Measurements from ENCODE around the gene ULK2. TPM values are rescaled to one million over a fixed set of nuclear protein-coding genes. Genes with fewer than 3 reads are reported as not detected.

ULK2 gene
- total RNA-seq, 1 experiment from 2014 or later = 22.8 TPM

DNA sequence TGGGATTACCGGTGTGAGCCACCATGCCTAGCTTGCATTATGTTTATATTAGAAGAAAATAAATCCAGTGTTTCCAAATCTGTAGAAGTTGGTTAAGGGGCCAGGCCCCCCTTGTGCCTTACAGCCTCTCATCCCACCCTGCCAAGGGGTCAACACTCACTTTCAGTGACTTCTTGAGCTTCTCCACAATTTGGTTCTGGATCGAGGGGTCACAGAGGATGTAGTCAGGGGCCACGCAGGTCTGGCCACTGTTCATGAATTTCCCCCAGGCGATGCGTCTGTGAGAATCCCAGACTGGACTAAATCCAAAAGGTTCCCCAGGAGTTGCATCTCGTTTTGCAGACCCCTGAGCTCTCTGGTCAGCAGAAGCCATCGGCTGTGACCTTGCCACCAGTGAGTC, 126.8 kb downstream of the ULK2 start:
- Histone ChIP-seq H3K27ac (ENCODE audit: low read length) (no peak overlapping the region), H3K27me3 (ENCODE audit: control insufficient read depth, insufficient read depth, low read length) (no peaks in the 10 kb centered on the region), H3K4me3 (ENCODE audit: low read depth in 2 of 2, low read length in 2 of 2) (no peak overlapping the region), H3K36me3 (ENCODE audit: control insufficient read depth, insufficient read depth, low read length) (no peaks in the 10 kb centered on the region), H3K4me1 (ENCODE audit: control insufficient read depth, insufficient read depth, low read length) (no peaks in the 10 kb centered on the region), H3K9me3 (ENCODE audit: control insufficient read depth, insufficient read depth, low read depth, low read length) (no peaks in the 10 kb centered on the region)
- no peak for DNase-seq (ENCODE audit: low read depth, low spot score)
- intact Hi-C loops (cut with micrococcal nuclease; ENCODE audit: unreplicated experiment) (no loop called here), in situ Hi-C loops (cut with HindIII; ENCODE audit: low pct_unique_long_range_greater_than_20kb, low sequenced_read_pairs) (no loop called here)
- ChIA-PET POLR2A (no interaction called here), CTCF (interaction anchor here (0.6 kb wide), 1 partner anchor 25 kb away, joined by 4 read pairs; no protein-coding TSS in a partner anchor)
- TF ChIP-seq TCF7L2 (IDR thresholded peaks at IDR 0.05; ENCODE audit: low read depth, low read length) = no peak
- no peak for TF ChIP-seq POLR2AphosphoS5 (IDR thresholded peaks at IDR 0.05; ENCODE audit: low read depth, low read length)
- no peak for TF ChIP-seq REST (IDR thresholded peaks at IDR 0.05; ENCODE audit: insufficient read depth in 1 of 2, low read depth in 2 of 2, low read length in 1 of 2)
- no peak for TF ChIP-seq CTCF (IDR thresholded peaks at IDR 0.05)
- no peak for TF ChIP-seq SIN3A (IDR thresholded peaks at IDR 0.05; ENCODE audit: borderline replicate concordance, insufficient read depth, low read depth, low read length)
- no TSS peak for BruUV-seq (replicated peaks)
- no peak for ATAC-seq

- Histone ChIP-seq H3K4me1 (ENCODE audit: control insufficient read depth, insufficient read depth, low read length) (no peaks in the 10 kb centered on the region), H3K27ac (ENCODE audit: low read length) (no peak overlapping the region), H3K27me3 (ENCODE audit: control insufficient read depth, insufficient read depth, low read length) (no peaks in the 10 kb centered on the region), H3K4me3 (ENCODE audit: low read depth in 2 of 2, low read length in 2 of 2) (no peak overlapping the region), H3K9me3 (ENCODE audit: control insufficient read depth, insufficient read depth, low read depth, low read length) (no peaks in the 10 kb centered on the region), H3K36me3 (ENCODE audit: control insufficient read depth, insufficient read depth, low read length) (no peaks in the 10 kb centered on the region)
- TF ChIP-seq SIN3A (IDR thresholded peaks at IDR 0.05; ENCODE audit: borderline replicate concordance, insufficient read depth, low read depth, low read length) (no peak), CTCF (IDR thresholded peaks at IDR 0.05) (no peak), TCF7L2 (IDR thresholded peaks at IDR 0.05; ENCODE audit: low read depth, low read length) (no peak), REST (IDR thresholded peaks at IDR 0.05; ENCODE audit: insufficient read depth in 1 of 2, low read depth in 2 of 2, low read length in 1 of 2) (no peak), POLR2AphosphoS5 (IDR thresholded peaks at IDR 0.05; ENCODE audit: low read depth, low read length) (no peak)
- in situ Hi-C loops (cut with HindIII; ENCODE audit: low pct_unique_long_range_greater_than_20kb, low sequenced_read_pairs) = no loop called here
- ATAC-seq (no peak), DNase-seq (ENCODE audit: low read depth, low spot score) (no peak)
- CTCF ChIA-PET = no interaction called here
- POLR2A ChIA-PET = no interaction called here
- intact Hi-C loops (cut with micrococcal nuclease; ENCODE audit: unreplicated experiment) = no loop called here
- no TSS peak for BruUV-seq (replicated peaks)
These were observed 128.2 kb downstream of the ULK2 start for GRCh38 chr17:19739241-19740201.

Measured in Panc1 (cell line).